Stimulated activated CD8-positive, alpha-beta memory T cell treated with anti-CD3 and anti-CD28 coated beads, Interleukin-4, amount 100 ng/mL, for 1 hour (primary cell): ENCODE measurements around the gene SMIM38.

ENCODE experiments used
- DNase-seq, 2 donors: peaks; one replicate each; pipeline ENCODE4 v3.0.0-alpha.2; 2020; ENCODE audit warnings: low read depth in 2 of 2, low spot score in 1 of 2

Gene SMIM38

DNA sequence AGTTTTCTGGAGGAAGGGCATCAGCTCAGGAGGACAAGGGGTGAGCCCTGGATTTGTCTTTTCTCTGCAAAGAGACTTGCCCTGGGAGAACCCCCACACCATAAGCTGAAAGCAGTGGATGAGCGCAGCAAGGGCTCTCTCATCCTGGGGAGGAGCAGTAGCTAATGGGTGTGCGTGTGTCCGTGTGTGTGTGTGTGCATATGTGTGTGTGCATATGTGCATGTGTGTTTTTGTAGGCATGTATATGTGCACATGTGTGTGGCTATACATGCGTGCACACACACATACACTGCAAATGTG is 45.3 kb downstream of the SMIM38 start:
- DNase-seq: no peak

DNA sequence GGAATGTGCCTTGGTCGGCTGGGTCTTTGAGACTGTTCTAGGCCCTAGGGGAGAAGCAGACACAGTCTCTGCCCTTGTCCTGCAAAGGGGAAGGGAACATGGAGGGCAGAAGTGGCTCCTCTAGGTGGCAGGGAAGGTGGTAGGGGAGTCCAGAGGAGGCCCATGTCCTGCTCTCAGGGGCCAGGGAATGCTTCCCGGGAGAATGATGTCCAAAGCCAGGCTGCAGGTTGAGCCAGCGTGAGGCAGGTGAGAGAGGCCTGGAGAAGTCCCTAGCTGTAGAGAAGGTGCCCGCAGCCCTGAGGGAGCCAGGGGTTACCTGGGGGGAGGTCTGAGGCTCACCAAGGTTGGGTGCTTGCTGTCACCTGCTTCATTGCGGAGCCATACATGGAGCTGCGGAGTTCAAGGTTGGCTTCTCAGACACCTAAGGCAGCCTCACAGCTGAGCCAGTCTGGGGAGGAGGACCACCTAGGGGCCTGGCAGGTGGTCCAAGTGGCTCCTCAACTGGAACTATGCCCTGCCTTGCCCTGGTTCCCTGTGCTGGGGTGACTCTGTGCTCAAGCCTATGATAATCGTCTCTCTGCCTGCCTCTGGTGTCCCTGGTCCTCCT is 46.1 kb downstream of the SMIM38 start:
- DNase-seq: no peak

DNA sequence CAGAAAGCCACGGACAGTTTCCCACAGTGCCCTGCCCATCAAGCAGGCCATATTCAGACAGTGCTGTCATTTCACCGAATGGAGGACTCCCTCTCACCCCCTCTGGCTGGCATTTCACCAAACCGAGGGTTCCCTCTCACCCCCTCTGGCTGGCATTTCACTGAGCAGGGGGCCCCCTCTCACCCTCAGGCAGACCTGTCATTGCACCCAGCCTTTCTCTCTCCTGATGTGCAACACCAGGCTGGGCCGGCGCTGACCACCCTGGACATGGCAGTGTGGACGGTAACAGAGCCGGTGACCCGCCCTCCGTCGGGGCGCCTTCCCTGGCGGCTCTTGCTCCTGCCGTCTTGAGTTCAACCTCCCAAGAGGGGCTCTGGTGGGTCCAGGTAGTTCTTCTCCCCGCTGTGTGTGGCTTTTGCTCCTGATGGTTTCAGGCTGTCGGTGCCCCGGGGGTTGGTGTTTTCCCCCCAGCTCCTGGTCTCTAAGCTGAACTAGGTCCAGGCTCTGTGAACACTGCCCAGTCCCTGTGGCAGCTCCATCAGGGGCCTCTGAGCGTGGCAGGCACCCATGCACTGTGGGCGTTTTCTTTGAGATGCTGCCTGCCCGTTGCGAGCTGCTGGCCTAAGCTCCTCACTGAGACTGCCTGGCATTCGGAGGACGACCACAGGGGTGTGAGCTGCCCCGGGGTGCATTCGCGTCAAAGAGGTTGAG is 46.9 kb downstream of the SMIM38 start:
- no peak for DNase-seq

DNA sequence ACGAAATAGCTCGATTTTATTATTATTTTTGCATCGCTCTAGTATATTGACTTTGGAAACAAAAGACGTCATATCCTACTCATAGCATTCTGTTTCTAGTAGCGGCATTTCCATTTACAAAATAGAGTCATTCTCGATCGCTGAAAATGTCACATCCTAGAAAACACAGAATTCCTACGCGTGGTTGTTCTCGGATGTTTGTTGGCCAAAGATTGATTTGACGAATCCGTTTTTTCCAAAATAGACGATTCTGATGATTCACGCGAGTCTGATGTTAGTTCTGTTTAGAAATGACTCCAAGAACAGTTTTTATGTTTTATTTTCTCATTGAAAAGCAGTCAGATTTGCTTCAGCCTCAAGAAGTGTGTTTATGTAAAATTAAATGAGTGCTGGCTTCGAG is 47.6 kb downstream of the SMIM38 start:
- DNase-seq: no peak

DNA sequence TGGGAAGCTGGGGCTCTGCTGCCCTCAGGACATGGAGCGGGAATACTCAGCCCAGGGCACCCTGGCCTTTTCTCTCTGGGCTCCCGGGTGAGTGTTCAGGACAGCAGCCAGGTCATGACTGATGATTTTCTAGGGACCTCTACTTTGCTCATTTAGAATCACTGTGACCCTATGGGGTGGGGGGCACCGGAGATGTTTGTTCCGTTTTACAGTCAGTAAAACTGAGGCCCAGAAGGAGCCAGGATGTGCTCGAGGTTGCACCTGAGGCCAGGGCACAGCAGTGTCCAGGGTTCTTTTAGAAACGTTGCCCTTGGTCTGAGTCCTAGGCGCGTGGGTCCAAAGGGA is 48.1 kb downstream of the SMIM38 start:
- DNase-seq: no peak

DNA sequence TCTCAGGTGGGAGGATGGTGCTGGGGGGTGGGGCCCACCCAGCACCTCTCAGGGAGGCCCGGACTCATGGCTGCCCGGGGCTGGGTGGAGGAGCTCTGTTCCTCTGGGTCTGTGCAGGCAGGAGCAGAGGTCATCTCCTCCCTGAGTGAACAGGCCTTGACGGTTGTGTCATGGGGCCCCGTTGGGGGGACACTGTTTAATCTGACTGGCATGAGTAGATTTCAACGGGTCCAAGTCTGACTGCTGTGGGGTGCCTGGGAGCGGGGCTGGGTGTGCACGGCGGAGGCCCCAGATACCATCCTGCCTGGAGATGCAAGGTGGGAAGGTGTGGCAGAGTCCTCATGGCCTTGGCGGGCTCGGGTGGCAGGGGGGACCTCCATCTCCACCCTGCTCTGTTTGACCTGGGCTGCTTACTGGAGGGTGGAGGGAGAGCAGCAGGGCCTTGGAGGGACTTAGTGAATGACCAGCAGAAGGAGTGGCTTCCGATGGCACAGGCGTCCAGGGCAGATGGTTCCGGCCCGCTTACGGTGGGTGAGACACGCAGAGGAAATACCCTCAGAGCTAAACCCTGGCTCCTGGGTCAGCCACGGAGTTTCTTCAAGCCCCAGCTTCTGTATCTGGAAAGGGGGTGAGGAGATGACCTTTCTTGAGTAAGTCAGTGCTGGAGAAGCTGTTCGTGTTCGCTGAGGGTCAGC is 48.7 kb downstream of the SMIM38 start:
- DNase-seq: no peak

DNA sequence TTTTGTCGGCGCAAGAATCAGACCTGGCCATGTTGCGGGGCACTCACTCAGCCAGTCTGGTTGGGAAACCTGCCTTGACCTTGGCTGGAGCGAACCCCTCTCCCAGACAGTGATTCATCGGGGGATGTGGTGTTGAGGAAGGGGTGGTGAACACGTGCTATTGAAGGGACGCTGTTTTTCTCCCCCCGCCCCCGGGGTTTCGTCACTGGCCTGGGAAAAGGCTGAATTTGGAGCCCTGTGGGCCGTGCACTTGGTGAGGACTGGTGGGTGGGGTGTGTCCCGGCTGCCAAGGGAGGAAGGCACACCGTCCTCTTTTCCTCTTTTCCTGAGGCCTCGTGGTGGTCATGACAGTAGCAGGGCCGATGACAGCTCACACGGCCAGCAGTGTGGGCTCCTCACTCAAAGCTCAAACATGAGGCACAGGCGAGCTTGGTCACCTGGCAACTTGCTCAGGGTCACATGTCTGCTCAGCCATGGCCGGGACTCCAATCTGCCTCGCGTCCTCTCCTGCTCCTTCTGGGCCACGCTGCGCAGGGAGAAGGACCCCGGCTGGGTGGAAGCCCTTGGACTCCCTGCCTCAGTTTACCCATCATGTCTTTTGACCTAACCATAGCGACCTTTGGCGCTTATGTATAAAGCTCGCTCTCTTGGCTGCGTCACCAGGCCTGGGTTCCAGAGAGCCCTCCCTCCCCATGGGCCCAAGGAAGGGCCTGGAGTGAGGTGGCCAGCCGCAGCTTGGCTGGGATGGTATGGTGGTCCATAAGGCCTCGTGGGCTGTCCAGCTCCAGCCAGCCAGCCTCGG is 49.4 kb downstream of the SMIM38 start:
- DNase-seq: no peak
